SJCRH30 (cell line): ENCODE data around the gene DMRT2. TPM values are rescaled to one million over a fixed set of nuclear protein-coding genes. Genes with fewer than 3 reads are reported as not detected.

Experiments
- DNase-seq, 2 experiments: peaks; one replicate each; pipeline ENCODE4 v3.0.0-alpha.2; 2015 to 2020
- H3K27ac ChIP-seq: fragments of 250-450 bp; sonication (Bioruptor Pico); 2 replicates; pipeline ENCODE4 v1.5.1; 2020; ENCODE audit warnings: mild to moderate bottlenecking, moderate library complexity
- H3K27me3 ChIP-seq: fragments of 250-450 bp; sonication (Bioruptor Pico); 2 replicates; pipeline ENCODE4 v1.5.1; 2020; ENCODE audit warnings: mild to moderate bottlenecking, moderate library complexity
- H3K36me3 ChIP-seq: fragments of 250-450 bp; sonication (Bioruptor Pico); 2 replicates; pipeline ENCODE4 v1.5.1; 2020; ENCODE audit warnings: mild to moderate bottlenecking, moderate library complexity
- H3K4me1 ChIP-seq: fragments of 250-450 bp; sonication (Bioruptor Pico); 2 replicates; pipeline ENCODE4 v1.5.1; 2020; ENCODE audit warnings: mild to moderate bottlenecking, moderate library complexity
- H3K4me3 ChIP-seq: fragments of 250-450 bp; sonication (Bioruptor Pico); 2 replicates; pipeline ENCODE4 v1.5.1; 2020; ENCODE audit warnings: mild to moderate bottlenecking, moderate library complexity
- H3K9me3 ChIP-seq: fragments of 250-450 bp; sonication (Bioruptor Pico); replicated peaks from 2 replicates; pipeline ENCODE4 v1.5.1; 2020; ENCODE audit warnings: mild to moderate bottlenecking, moderate library complexity
- total RNA-seq: library from RNA; depleted of rRNA; stranded (reverse); fragments of >200 nt; shearing (Covaris generic); gene quantifications from 2 replicates; pipeline ENCODE4 v1.2.3, GENCODE V29; 2014

Gene DMRT2
- total RNA-seq, 1 experiment from 2014 or later: 33.1 TPM

GRCh38 chr9:1028501-1029190, 21.5 kb upstream of the DMRT2 start:
- Histone ChIP-seq H3K27me3 (no peaks in the 10 kb centered on the region), H3K4me1 (peaks cover 18% of the 10 kb centered on the region), H3K27ac (no peak overlapping the region), H3K9me3 (no peaks in the 10 kb centered on the region), H3K36me3 (no peaks in the 10 kb centered on the region), H3K4me3 (no peak overlapping the region)
- no peak for DNase-seq

- Histone ChIP-seq H3K9me3 (no peaks in the 10 kb centered on the region), H3K27me3 (no peaks in the 10 kb centered on the region), H3K4me1 (peaks cover 25% of the 10 kb centered on the region), H3K4me3 (peak overlapping the region; percentile 13), H3K36me3 (no peaks in the 10 kb centered on the region), H3K27ac (peak overlapping the region; percentile 95)
- DNase-seq: peak; percentile 84 to 98
Observed at GRCh38 chr9:1031951-1032601, 18.1 kb upstream of the DMRT2 start.

GRCh38 chr9:1034271-1034670, 15.9 kb upstream of the DMRT2 start:
- no peaks in the 10 kb centered on the region for H3K36me3 ChIP-seq
- no peaks in the 10 kb centered on the region for H3K27me3 ChIP-seq
- H3K4me3 ChIP-seq: no peak overlapping the region
- peaks cover 25% of the 10 kb centered on the region for H3K4me1 ChIP-seq
- no peak overlapping the region for H3K27ac ChIP-seq
- no peaks in the 10 kb centered on the region for H3K9me3 ChIP-seq
- DNase-seq: peak in 1 of 2 experiments; percentile 42

GRCh38 chr9:1039589-1039988, 10.6 kb upstream of the DMRT2 start:
- Histone ChIP-seq H3K4me3 (no peak overlapping the region), H3K9me3 (no peaks in the 10 kb centered on the region), H3K27ac (no peak overlapping the region), H3K4me1 (no peaks in the 10 kb centered on the region), H3K36me3 (no peaks in the 10 kb centered on the region), H3K27me3 (no peaks in the 10 kb centered on the region)
- no peak for DNase-seq

GRCh38 chr9:1042466-1042865, 7.7 kb upstream of the DMRT2 start:
- no peak overlapping the region for H3K27ac ChIP-seq
- H3K4me1 ChIP-seq: no peaks in the 10 kb centered on the region
- no peaks in the 10 kb centered on the region for H3K36me3 ChIP-seq
- 0 out of 2 replicates have a peak, but pooled peaks cover 2% of the 10 kb centered on the region for H3K9me3 ChIP-seq
- H3K4me3 ChIP-seq: no peak overlapping the region
- no peak for DNase-seq
- no peaks in the 10 kb centered on the region for H3K27me3 ChIP-seq

GRCh38 chr9:1044643-1045042, 5.5 kb upstream of the DMRT2 start:
- Histone ChIP-seq H3K9me3 (0 out of 2 replicates have a peak, but pooled peaks cover 2% of the 10 kb centered on the region), H3K27ac (no peak overlapping the region), H3K27me3 (no peaks in the 10 kb centered on the region), H3K4me3 (no peak overlapping the region), H3K4me1 (no peaks in the 10 kb centered on the region), H3K36me3 (no peaks in the 10 kb centered on the region)
- DNase-seq: no peak

- Histone ChIP-seq H3K36me3 (no peaks in the 10 kb centered on the region), H3K4me1 (no peaks in the 10 kb centered on the region), H3K27ac (no peak overlapping the region), H3K27me3 (no peaks in the 10 kb centered on the region), H3K4me3 (no peak overlapping the region), H3K9me3 (0 out of 2 replicates have a peak, but pooled peaks cover 2% of the 10 kb centered on the region)
- no peak for DNase-seq
Observed at GRCh38 chr9:1046639-1047572, 3.3 kb upstream of the DMRT2 start.

- Histone ChIP-seq H3K9me3 (0 out of 2 replicates have a peak, but pooled peaks cover 2% of the 10 kb centered on the region), H3K4me3 (no peak overlapping the region), H3K4me1 (no peaks in the 10 kb centered on the region), H3K27me3 (no peaks in the 10 kb centered on the region), H3K36me3 (no peaks in the 10 kb centered on the region), H3K27ac (no peak overlapping the region)
- DNase-seq: no peak
Observed at GRCh38 chr9:1047591-1048230, 2.4 kb upstream of the DMRT2 start.

GRCh38 chr9:1048231-1048619, 1.9 kb upstream of the DMRT2 start:
- 0 out of 2 replicates have a peak, but pooled peaks cover 2% of the 10 kb centered on the region for H3K9me3 ChIP-seq
- no peak overlapping the region for H3K27ac ChIP-seq
- no peaks in the 10 kb centered on the region for H3K4me1 ChIP-seq
- no peak for DNase-seq
- H3K4me3 ChIP-seq: no peak overlapping the region
- H3K27me3 ChIP-seq: no peaks in the 10 kb centered on the region
- no peaks in the 10 kb centered on the region for H3K36me3 ChIP-seq

GRCh38 chr9:1048811-1049210, 1.3 kb upstream of the DMRT2 start:
- Histone ChIP-seq H3K36me3 (no peaks in the 10 kb centered on the region), H3K4me3 (no peak overlapping the region), H3K27ac (no peak overlapping the region), H3K9me3 (0 out of 2 replicates have a peak, but pooled peaks cover 2% of the 10 kb centered on the region), H3K4me1 (no peaks in the 10 kb centered on the region), H3K27me3 (no peaks in the 10 kb centered on the region)
- no peak for DNase-seq

- no peaks in the 10 kb centered on the region for H3K27me3 ChIP-seq
Observed at GRCh38 chr9:1049641-1050040, 516 bp upstream of the DMRT2 start.

GRCh38 chr9:1051210-1051583, 1.0 kb downstream of the DMRT2 start:
- Histone ChIP-seq H3K4me1 (peaks cover 5% of the 10 kb centered on the region; the same call in 1 of the 2 replicates), H3K4me3 (peak overlapping the region; percentile 69), H3K27me3 (no peaks in the 10 kb centered on the region), H3K36me3 (peaks cover 9% of the 10 kb centered on the region), H3K9me3 (0 out of 2 replicates have a peak, but pooled peaks cover 2% of the 10 kb centered on the region), H3K27ac (peak overlapping the region; percentile 83)
- DNase-seq: peak in 1 of 2 experiments; percentile 54

More at GRCh38 chr9:1049641-1050040, 516 bp upstream of the DMRT2 start:
- Histone ChIP-seq H3K4me3 (peak overlapping the region; percentile 69), H3K27ac (no peak overlapping the region), H3K9me3 (0 out of 2 replicates have a peak, but pooled peaks cover 2% of the 10 kb centered on the region), H3K36me3 (peaks cover 3% of the 10 kb centered on the region), H3K4me1 (peaks cover 1% of the 10 kb centered on the region; the same call in 1 of the 2 replicates)
- no peak for DNase-seq

GRCh38 chr9:1051584-1052275, 1.6 kb downstream of the DMRT2 start:
- no peaks in the 10 kb centered on the region for H3K9me3 ChIP-seq
- DNase-seq: peak; percentile 46 to 55
- H3K4me3 ChIP-seq: peak overlapping the region; percentile 69
- H3K4me1 ChIP-seq: peaks cover 5% of the 10 kb centered on the region; the same call in 1 of the 2 replicates
- peak overlapping the region; percentile 83 for H3K27ac ChIP-seq
- no peaks in the 10 kb centered on the region for H3K27me3 ChIP-seq
- peaks cover 9% of the 10 kb centered on the region for H3K36me3 ChIP-seq
